K562 (cell line): Measurements from ENCODE around the gene XRCC5. TPM values are rescaled to one million over a fixed set of nuclear protein-coding genes. Genes with fewer than 3 reads are reported as not detected.

ENCODE experiments used
- ATAC-seq: fragments of 200-7000 bp; cut with Tn5 transposase; 3 replicates; pipeline ENCODE4 v1.9.1; 2020; ENCODE audit warnings: moderate library complexity
- BruUV-seq: library from RNA; stranded (reverse); fragments of 400-500 nt; replicated peaks from 2 replicates; lab custom pipeline; 2021; lab: Mats Ljungman, UMichigan
- CTCF ChIA-PET: fragments of 300-600 bp; formaldehyde crosslinking; extraction: SDS; loops from one replicate; lab custom pipeline; 2021; ENCODE audit warnings: low intra/inter-chr PET ratio; lab: Yijun Ruan, JAX
- POLR2A ChIA-PET: fragments of 300-600, 350-650 bp; sonication (Branson Sonifier 250); formaldehyde crosslinking; extraction: SDS; loops from one replicate; lab custom pipeline; 2021; ENCODE audit warnings: antibody characterized with exemption, inconsistent platforms; lab: Yijun Ruan, JAX
- DNase-seq, 4 experiments: peaks; one replicate each; pipeline versions ENCODE4 v3.0.0 to v3.0.0-alpha.2; 2011 to 2018; ENCODE audit warnings: low spot score in 3 of 4, mixed read lengths in 3 of 4; ENCODE audit errors: extremely low read depth in 1 of 4
- FAIRE-seq: peaks from 2 replicates; lab custom pipeline; 2011; peaks lifted over from hg19 to GRCh38; lab: Jason Lieb, UNC
- H2AFZ ChIP-seq: 2 replicates; pipeline ENCODE4 v1.6.0; 2011; ENCODE audit warnings: low read depth, low read length, control low read depth, inconsistent platforms
- H3K27ac ChIP-seq: fragments of 200-600 bp; 3 replicates; pipeline ENCODE4 v1.8.0; 2011; ENCODE audit warnings: low read depth, mild to moderate bottlenecking, control low read depth, inconsistent platforms, low read length, moderate library complexity, mixed read lengths; ENCODE audit errors: extremely low read depth
- H3K27me3 ChIP-seq, 2 experiments: fragments of 300-600 bp in 1 of 2; 2 replicates in 1 of 2; 3 replicates in 1 of 2; pipeline versions ENCODE4 v1.6.0 to v1.8.0; 2011; ENCODE audit warnings: inconsistent platforms in 2 of 2, low read length in 2 of 2, mild to moderate bottlenecking in 1 of 2, mixed read lengths in 1 of 2, moderate library complexity in 1 of 2; ENCODE audit not compliant: control insufficient read depth in 2 of 2, insufficient read depth in 2 of 2
- H3K36me3 ChIP-seq: fragments of 300-600 bp; 3 replicates; pipeline ENCODE4 v1.8.0; 2011; ENCODE audit warnings: mild to moderate bottlenecking, low read length, inconsistent platforms; ENCODE audit not compliant: control insufficient read depth, insufficient read depth
- H3K4me1 ChIP-seq, 2 experiments: fragments of 200-600 bp in 1 of 2; replicated peaks in 1 of 2; 2 replicates in 1 of 2; 3 replicates in 1 of 2; pipeline versions ENCODE4 v1.5.1 to v1.8.0; 2011; ENCODE audit warnings: inconsistent platforms in 2 of 2, low read length in 2 of 2, mild to moderate bottlenecking in 1 of 2, mixed read lengths in 1 of 2, moderate library complexity in 1 of 2; ENCODE audit not compliant: control insufficient read depth in 2 of 2, insufficient read depth in 2 of 2
- H3K4me2 ChIP-seq: 2 replicates; pipeline ENCODE4 v1.6.1; 2011; ENCODE audit warnings: low read length, control low read depth, inconsistent platforms, mixed read lengths; ENCODE audit not compliant: insufficient read depth
- H3K4me3 ChIP-seq: fragments of 200-600 bp; sonication (generic), shearing (Covaris generic); 2 replicates; pipeline ENCODE4 v1.5.1; 2016; ENCODE audit warnings: control low read depth, inconsistent platforms
- H3K79me2 ChIP-seq: fragments of 200-600 bp; 3 replicates; pipeline ENCODE4 v1.8.0; 2011; ENCODE audit warnings: low read length, inconsistent platforms; ENCODE audit not compliant: control insufficient read depth, insufficient read depth
- H3K9ac ChIP-seq, 2 experiments: 2 replicates each; pipeline versions ENCODE4 v1.6.0 to v1.6.1; 2011; ENCODE audit warnings: low read depth in 2 of 2, low read length in 2 of 2, control low read depth in 1 of 2, inconsistent platforms in 1 of 2, mild to moderate bottlenecking in 1 of 2, mixed read lengths in 1 of 2; ENCODE audit not compliant: insufficient read depth in 1 of 2
- H3K9me1 ChIP-seq: one replicate; pipeline ENCODE4 v1.6.0; 2011; ENCODE audit warnings: inconsistent platforms, mild to moderate bottlenecking, low read length, moderate library complexity; ENCODE audit not compliant: control insufficient read depth, insufficient read depth
- H3K9me3 ChIP-seq: replicated peaks from 2 replicates; pipeline ENCODE4 v1.5.1; 2011; ENCODE audit warnings: low read depth, low read length, inconsistent platforms; ENCODE audit not compliant: control insufficient read depth, insufficient read depth
- H4K20me1 ChIP-seq: replicated peaks from 2 replicates; pipeline ENCODE4 v1.6.1; 2011; ENCODE audit warnings: low read length, inconsistent platforms, mixed read lengths; ENCODE audit not compliant: control insufficient read depth, insufficient read depth
- ARID1B ChIP-seq: fragments of 450-650 bp; IDR thresholded peaks from 2 replicates; pipeline ENCODE4 v1.6.1; 2016; ENCODE audit warnings: antibody characterized with exemption, mild to moderate bottlenecking, inconsistent platforms
- ASH1L ChIP-seq: fragments of 450-650 bp; IDR thresholded peaks from 2 replicates; pipeline ENCODE4 v1.6.1; 2018; ENCODE audit warnings: borderline replicate concordance, mild to moderate bottlenecking, low read depth; ENCODE audit not compliant: partially characterized antibody
- ATF3 ChIP-seq, 2 experiments: fragments of 450-650 bp in 1 of 2; sonication (generic) in 1 of 2; formaldehyde crosslinking in 1 of 2; IDR thresholded peaks in 1 of 2; conservative IDR thresholded peaks in 1 of 2; 2 replicates each; pipeline versions ENCODE4 v1.6.1 to v1.8.1; 2016 to 2023; ENCODE audit warnings: mild to moderate bottlenecking in 2 of 2, moderate library complexity in 2 of 2, inconsistent platforms in 1 of 2, missing genetic modification reagents in 1 of 2
- DPF2 ChIP-seq: fragments of 450-650 bp; IDR thresholded peaks from 2 replicates; pipeline ENCODE4 v1.6.1; 2016
- FOSL1 ChIP-seq: fragments of 200-800 bp; sonication (Bioruptor generic); conservative IDR thresholded peaks from 2 replicates; pipeline ENCODE4 v1.6.1; 2016; ENCODE audit warnings: missing genetic modification characterization, missing compliant biosample characterization
- JUN ChIP-seq, 2 experiments: sonication (generic) in 1 of 2; formaldehyde crosslinking in 1 of 2; IDR thresholded peaks; 2 replicates each; pipeline versions ENCODE4 v1.6.1 to v1.8.0; 2012 to 2022; ENCODE audit warnings: borderline replicate concordance in 2 of 2, mild to moderate bottlenecking in 2 of 2, improper control_type of control experiment in 1 of 2, low read depth in 1 of 2, low read length in 1 of 2, missing genetic modification reagents in 1 of 2
- JUND ChIP-seq, 2 experiments: IDR thresholded peaks; 2 replicates in 1 of 2; 3 replicates in 1 of 2; pipeline ENCODE4 v1.6.1; 2011; ENCODE audit warnings: borderline replicate concordance in 2 of 2, low read depth in 2 of 2, low read length in 2 of 2, improper control_type of control experiment in 1 of 2, missing biosample characterization in 1 of 2, missing genetic modification characterization in 1 of 2, missing genetic modification reagents in 1 of 2
- MAFG ChIP-seq: fragments of 450-650 bp; conservative IDR thresholded peaks from 2 replicates; pipeline ENCODE4 v1.6.1; 2016; ENCODE audit warnings: missing genetic modification characterization, missing compliant biosample characterization
- ZNF592 ChIP-seq: fragments of 450-650 bp; IDR thresholded peaks from 2 replicates; pipeline ENCODE4 v1.6.1; 2017; ENCODE audit warnings: antibody characterized with exemption, mild to moderate bottlenecking
- WGBS: fragments of 100-300 bp; shearing (Covaris generic); methylation state at CpG from one replicate; pipeline ENCODE4 v1.1.6; 2016; ENCODE audit warnings: low coverage, mixed read lengths; ENCODE audit not compliant: insufficient coverage; ENCODE audit errors: missing lambda C conversion rate; 5-methylcytosine and 5-hydroxymethylcytosine counted together
- in situ Hi-C: fragments of 300-500 bp; cut with MboI; formaldehyde crosslinking; loops from 4 replicates; pipeline ENCODE4 v1.15.0; 2018; ENCODE audit warnings: inconsistent platforms, mixed read lengths
- intact Hi-C: fragments of 100-400 bp; cut with micrococcal nuclease; formaldehyde crosslinking; loops from 2 replicates; pipeline ENCODE4 v1.14.2; 2022
- polyA plus RNA-seq, 8 experiments: library from polyadenylated mRNA; depleted of rRNA in 4 of 8; stranded (reverse) in 5 of 8; unstranded in 3 of 8; fragments of >200 nt; fragmentation: Nextera tagmentation in 2 of 8; fragmentation: Illumina TruSeq in 1 of 8; extraction: Ambion mirVana in 2 of 8; extraction: Trizol in 1 of 8; gene quantifications; 2 replicates each; pipeline versions ENCODE4 v1.2.1 to v1.2.3, GENCODE V29; 2011 to 2014; ENCODE audit warnings: inconsistent platforms in 1 of 8, missing spikeins in 1 of 8
- total RNA-seq, 7 experiments: library from RNA; depleted of rRNA in 6 of 7; stranded (reverse); fragments of >200 nt in 6 of 7; fragmentation: Illumina TruSeq in 2 of 7; extraction: Trizol in 2 of 7; gene quantifications; 2 replicates each; pipeline versions ENCODE4 v1.2.1 to v1.2.3, GENCODE V29; 2011 to 2021; ENCODE audit warnings: low replicate concordance in 1 of 7

The XRCC5 gene
- total and polyA plus RNA-seq, 9 of the 15 experiments (the other 6 are each of a cell fraction or from before 2014, with no cell fraction given): 168 to 551 (median 297) TPM

- FAIRE-seq: peak; percentile 70
Observed at GRCh38 chr2:216221811-216222210, 112.7 kb downstream of the XRCC5 start.

More at GRCh38 chr2:216221811-216222210, 112.7 kb downstream of the XRCC5 start:
- intact Hi-C loops (loop anchor here (2.0 to 5.0 kb wide), 3 partner anchors 180 to 443 kb away; no protein-coding TSS in a partner anchor), in situ Hi-C loops (loop anchor here (25.0 kb wide), 1 partner anchor 440 kb away; no protein-coding TSS in a partner anchor)
- no peak overlapping the region for H3K27ac ChIP-seq
- no peaks in the 10 kb centered on the region for H3K27me3 ChIP-seq
- POLR2A ChIA-PET: interaction anchor here (0.6 to 2.3 kb wide), 2 partner anchors 10 to 146 kb away, joined by 4 to 10 read pairs; no protein-coding TSS in a partner anchor
- no peak overlapping the region for H2AFZ ChIP-seq
- TF ChIP-seq MAFG (tag) (no peak), FOSL1 (peak; percentile 69), JUN (IDR thresholded peaks at IDR 0.05; ENCODE audit: borderline replicate concordance, low read depth, low read length) (peak; percentile 43; the same call in 1 of the 2 replicates), JUN (CRISPR knock-in tag; IDR thresholded peaks at IDR 0.05; ENCODE audit: borderline replicate concordance) (no peak), ASH1L (no peak), ZNF592 (0 out of 2 replicates have a peak, but pooled peaks have one; percentile 20), JUND (IDR thresholded peaks at IDR 0.05; ENCODE audit: borderline replicate concordance, low read depth, low read length) (peak; percentile 57; the same call in 1 of the 2 replicates), JUND (tag; IDR thresholded peaks at IDR 0.05; ENCODE audit: borderline replicate concordance, low read depth, low read length) (no peak), ATF3 (IDR thresholded peaks at IDR 0.05) (peak; percentile 49), ATF3 (CRISPR knock-in tag; conservative IDR thresholded peaks at IDR 0.05) (no peak), DPF2 (0 out of 2 replicates have a peak, but pooled peaks have one; percentile 24), ARID1B (no peak)
- peak; percentile 40 for ATAC-seq
- no peak overlapping the region for H3K9ac ChIP-seq
- no peaks in the 10 kb centered on the region for H3K36me3 ChIP-seq
- H3K4me3 ChIP-seq: no peak overlapping the region
- H3K9me3 ChIP-seq: no peaks in the 10 kb centered on the region
- DNase-seq: peak in 2 of 4 experiments; percentile 19 to 49
- no peaks in the 10 kb centered on the region for H3K79me2 ChIP-seq
- WGBS: 0% methylated on average over 1 of the region's 1 CpG
- no peaks in the 10 kb centered on the region for H3K9me1 ChIP-seq
- no peak overlapping the region for H3K4me2 ChIP-seq
- no TSS peak for BruUV-seq
- peaks cover 0 to 22% of the 10 kb centered on the region in 2 experiments; a peak in 4 of 5 replicates for H3K4me1 ChIP-seq
- no peaks in the 10 kb centered on the region for H4K20me1 ChIP-seq
- CTCF ChIA-PET: interaction anchor here (1.0 kb wide), 1 partner anchor 179 kb away, joined by 4 read pairs; no protein-coding TSS in a partner anchor
